Mesenteric fat pad (tissue), 1 donor: ENCODE results near the gene CD300LF. TPM values are rescaled to one million over a fixed set of nuclear protein-coding genes. Genes with fewer than 3 reads are reported as not detected.

ENCODE experiments used
- DNase-seq: peaks from one replicate; pipeline ENCODE4 v3.0.0-alpha.2; 2020; ENCODE audit warnings: low spot score
- long read RNA-seq: library from polyadenylated mRNA; unstranded; transcript quantifications from one replicate; pipeline ENCODE4 v2.0.0, GENCODE V29; 2020
- total RNA-seq: library from RNA; stranded (reverse); fragmentation: NEBNext Ultra II Directional; extraction: Animal tissue kit (Norgen Biotek cat#: 25700); gene quantifications from one replicate; pipeline ENCODE4 v1.2.1, GENCODE V29; 2021
- donor health status: DM: yes; HTN: yes; CAD: no.

Gene CD300LF
- 2.8 TPM for total RNA-seq
- long read RNA-seq, partial matches to known transcripts: 1 of 5 reads
- long read RNA-seq, other reads (novel, unspliced or antisense): 3 of 5 reads

DNA sequence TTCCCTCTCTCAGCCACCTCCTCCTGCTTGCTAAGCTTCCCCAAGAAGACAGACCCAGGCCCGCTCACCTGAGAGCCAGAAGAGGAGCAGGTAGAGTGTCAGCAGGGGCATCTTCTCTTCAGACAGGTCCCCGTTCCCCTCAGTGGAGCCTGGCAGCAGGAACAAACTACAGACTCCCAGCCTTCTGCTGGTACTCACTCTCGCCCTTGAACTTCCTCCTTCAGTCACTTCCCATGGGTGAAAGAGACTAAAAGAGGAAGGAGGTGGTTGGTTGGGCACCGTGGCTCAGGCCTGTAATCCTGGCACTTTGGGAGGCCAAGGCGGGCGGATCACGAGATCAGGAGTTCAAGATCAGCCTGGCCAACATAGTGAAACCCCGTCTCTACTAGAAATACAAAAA, at the start of gene CD300LF:
Gene CD300LF (minus strand): TSS at position 168 of the 400 bp plus-strand sequence. CDS start 57 bp downstream, at position 111.
- no peak for DNase-seq

DNA sequence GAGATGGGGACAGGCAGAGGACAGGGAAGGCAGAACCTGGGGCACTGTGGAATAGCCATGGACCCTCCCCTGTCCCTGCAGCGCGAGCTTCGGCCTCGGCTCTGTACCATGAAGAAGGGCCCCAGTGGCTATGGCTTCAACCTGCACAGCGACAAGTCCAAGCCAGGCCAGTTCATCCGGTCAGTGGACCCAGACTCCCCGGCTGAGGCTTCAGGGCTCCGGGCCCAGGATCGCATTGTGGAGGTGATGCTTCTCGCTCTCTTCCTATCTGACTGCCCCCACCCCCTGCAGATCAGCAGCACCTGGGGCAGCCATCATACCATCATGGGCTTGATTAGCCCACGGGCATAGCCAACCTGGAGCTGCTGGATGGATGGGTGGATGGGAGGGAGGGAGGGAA, 49.2 kb upstream of the CD300LF start:
- no peak for DNase-seq

DNA sequence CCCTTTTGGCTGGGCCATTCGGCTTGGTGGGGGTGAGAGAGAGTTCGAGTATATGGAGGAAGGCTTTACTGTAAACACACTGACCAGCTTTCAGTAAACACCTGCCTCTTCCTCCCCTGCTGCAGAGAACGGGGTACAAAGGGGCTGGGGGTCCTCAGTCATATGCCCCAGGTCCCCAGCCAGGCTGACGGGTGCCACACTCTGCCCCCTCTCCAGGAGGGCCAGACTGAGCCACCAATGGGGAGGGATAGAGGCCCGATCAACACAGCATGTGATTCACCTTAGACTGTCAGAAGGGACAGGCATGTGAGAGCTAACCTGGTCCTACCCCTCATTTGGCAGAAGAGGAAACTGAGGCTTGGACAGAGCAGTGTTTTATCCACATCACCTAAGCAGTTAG, 48.7 kb upstream of the CD300LF start:
- no peak for DNase-seq

DNA sequence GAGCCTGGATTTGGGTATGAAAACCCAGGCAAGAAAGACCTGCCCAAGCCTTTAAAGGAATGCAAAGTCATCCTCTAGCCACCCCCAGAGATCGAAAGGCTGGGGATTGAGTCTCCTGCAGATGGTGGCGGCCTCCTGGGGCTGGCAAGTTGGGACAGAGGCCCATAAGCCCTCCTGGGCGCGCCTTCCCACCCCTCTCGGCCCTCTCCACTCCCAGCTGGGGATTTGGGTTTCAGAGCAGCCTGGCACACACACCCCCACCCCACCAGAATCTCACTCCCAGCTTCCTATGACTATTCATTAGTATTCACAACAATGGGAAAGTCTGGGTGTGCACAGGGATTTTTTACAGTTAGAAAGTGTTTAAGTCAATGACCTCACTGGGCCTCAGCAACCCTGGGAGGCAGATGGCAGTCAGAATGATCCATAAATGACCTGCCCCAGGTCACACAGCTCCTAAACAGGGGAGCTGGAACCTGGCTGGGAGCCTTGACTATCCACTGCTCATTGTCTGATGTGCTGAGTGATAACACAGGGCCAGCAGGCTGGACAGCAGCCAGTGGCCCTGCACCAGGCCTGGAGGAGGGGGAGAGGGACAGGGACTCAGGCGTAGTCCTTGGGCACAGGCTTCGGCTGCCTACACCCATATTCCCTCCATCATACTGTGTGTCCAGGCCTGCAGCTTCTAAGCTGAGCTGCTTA, 47.8 kb upstream of the CD300LF start:
- DNase-seq: no peak

DNA sequence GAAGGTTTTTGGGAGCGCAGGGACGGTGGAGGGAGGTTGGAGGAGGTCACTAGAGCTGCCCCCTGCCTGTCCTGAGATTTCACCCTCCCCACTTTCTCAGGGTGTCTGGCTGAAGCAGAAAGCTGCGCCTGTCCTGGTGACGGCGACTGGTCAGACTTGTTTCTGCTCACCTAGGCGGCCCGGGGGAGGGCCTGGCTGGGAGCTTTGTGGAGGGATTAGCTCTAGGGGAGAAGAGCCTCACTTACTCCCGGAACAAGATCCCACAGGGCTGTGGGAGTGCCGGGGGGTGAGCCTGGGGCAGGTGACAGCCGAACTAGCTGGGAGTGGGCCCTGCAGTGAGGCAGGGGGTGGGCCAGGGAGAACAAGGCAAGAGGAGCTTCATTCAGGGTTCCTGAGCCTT, 47.2 kb upstream of the CD300LF start:
- no peak for DNase-seq

DNA sequence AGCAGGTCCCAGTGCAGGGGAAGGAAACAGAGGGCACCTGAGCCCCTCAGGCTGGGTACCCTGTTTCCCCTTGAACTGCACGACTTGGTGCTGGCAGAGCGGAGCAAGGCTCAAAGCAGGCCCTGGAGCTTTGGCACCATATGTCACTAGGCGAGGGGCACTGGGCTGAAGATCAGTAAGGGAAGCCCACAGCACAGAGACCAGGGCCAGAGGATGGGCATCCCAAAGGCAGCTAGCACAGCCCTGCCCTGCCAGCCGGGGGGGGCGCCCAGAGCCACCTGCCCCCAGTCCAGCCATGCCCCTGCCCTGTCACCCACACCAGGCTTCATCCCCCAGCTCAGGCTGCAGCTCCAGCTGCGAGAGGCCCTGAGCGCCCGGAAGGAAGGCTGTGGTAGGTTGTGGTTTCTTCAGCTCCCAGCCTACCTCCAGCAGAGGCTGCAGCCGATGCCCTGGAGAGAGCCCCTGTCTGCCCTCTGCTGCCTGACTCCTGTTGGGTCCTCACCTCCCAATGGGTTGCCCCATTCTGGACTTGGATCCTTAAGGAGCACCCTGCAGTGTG, 46.6 kb upstream of the CD300LF start:
- no peak for DNase-seq

DNA sequence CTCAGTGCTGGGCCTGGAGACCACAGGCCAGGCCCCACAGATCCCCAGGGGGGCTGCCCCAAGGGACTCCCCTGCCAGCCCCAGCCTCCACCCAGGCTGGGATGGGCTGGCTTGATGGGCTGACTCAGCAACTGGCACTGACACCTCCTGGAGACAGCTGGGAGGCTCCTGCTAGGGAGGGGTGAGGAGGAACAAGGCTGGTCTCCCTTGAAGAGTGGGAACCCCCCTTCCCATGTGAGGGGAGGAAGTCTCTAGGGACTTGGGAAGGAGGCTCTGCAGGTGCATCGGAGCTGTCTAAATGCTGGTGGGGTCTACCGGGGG, 46.1 kb upstream of the CD300LF start:
- no peak for DNase-seq

DNA sequence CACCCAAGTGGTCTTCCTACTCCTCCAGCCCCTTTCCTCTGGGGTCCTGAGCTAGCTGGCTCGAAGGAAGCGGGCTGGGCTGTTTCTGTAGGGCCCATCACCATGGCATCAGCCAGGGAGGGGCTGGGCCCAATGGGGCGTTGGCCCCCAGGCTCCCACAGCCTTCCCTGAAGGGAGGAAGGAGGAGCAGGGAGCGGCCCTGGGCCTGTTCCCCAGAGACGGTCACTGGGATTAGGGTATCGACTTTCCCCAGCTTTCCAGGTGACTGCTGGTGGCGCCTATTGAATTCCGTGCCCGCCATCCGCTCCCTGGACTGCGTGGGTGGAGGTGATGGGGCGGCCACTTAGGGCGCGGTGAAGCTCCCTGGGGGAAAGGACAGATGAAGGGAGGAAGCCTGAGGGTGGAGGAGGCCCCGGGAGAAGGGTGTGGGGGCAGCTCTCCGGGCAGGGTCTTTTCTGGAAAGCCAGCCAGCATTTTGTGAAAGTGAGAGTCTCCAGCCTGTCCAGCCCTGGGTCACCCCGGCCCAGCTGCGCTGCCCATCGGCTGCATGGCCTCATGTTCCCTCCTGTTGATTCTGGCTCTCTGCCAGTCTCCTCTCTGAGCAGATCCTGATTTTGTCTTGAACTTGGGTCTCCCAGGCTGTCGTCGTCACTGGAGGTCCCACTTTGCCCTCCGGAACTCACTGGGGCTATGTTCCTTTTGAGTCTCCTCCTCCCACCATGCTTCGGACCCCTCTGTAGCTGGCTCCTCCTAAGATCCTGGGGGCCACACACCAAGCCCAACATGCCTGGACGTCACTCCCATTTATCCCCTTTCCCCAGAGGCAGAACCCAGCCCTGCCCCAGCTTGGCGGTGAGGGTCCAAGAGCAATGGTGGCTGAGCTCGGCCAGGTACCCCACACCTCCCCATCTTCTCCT, 45.5 kb upstream of the CD300LF start:
- DNase-seq: no peak

DNA sequence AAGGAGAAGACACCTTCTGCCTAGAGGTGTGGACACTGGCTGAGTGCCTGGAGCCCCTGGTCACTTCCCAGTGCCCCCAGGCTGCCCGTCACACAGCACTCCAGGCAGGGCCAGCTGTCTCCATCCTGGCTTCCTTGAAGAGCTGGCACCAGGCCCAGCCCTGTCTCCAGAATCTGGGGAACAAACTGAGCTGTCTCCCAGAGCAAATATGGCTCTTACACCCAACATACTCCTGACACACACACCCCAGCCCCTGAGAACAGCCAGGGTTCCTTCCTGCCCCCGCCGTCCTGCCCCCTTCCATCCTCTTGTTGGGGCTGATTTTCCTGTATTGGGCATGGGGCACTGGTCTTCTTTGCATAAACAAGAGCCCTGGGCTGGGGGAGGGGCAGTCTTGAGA, 44.8 kb upstream of the CD300LF start:
- no peak for DNase-seq

DNA sequence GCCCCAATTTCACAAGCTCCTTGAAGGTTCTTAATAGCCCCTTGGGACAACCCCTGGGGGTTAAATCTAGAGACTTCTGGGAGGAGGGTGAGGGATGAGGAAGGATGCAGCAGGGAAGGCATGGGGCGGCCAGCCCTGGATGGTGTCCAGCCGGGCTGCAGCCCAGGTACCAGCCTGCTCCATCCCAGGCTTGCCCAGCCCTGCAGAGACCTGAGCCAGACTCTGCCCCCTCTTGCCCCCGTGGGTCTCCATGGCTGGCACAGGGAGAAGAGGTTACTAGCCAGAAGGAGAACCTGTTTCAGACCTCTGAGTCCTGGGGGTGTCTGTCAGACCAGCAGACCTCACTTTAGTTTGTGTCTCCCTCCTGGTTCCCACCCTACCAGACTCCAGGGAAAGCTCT, 44.2 kb upstream of the CD300LF start:
- no peak for DNase-seq

DNA sequence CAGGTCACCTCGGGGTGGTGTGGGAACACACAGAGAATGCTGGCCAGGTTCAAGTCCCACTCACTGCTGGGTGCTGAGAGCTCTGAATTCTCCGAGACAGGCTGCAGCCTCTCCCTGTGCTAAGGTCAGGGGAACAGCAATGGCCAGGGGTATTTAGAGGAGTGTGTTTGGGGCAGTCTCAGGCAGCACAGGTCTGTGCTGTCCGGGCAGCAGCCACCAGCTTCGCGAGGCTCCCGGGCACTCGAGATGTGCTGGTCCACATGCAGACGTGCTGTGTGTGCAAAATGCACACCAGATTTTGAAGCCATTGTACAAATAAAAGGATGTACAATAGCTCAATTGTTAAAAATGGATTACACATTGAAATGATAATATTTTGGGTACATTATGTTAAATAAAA, 42.8 kb upstream of the CD300LF start:
- DNase-seq: no peak

DNA sequence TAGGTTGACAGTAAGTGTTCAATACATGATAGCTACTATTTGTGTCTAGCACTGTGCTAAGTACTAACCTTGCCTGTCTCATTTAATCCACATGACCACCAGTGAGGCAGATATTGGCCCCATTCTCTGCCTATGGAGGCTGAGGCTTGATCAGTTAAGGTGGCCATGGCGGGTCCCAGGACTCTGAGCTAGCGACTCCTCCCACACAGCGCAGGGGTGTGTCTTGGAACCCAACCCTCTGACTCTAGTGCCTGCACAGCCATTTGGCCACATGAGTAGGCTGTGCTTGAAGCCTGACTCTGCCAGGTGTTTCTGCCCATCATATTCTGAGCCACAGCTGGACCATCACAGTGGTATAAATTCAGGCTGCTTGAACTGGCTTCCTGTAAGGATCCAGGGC, 42.1 kb upstream of the CD300LF start:
- DNase-seq: no peak

DNA sequence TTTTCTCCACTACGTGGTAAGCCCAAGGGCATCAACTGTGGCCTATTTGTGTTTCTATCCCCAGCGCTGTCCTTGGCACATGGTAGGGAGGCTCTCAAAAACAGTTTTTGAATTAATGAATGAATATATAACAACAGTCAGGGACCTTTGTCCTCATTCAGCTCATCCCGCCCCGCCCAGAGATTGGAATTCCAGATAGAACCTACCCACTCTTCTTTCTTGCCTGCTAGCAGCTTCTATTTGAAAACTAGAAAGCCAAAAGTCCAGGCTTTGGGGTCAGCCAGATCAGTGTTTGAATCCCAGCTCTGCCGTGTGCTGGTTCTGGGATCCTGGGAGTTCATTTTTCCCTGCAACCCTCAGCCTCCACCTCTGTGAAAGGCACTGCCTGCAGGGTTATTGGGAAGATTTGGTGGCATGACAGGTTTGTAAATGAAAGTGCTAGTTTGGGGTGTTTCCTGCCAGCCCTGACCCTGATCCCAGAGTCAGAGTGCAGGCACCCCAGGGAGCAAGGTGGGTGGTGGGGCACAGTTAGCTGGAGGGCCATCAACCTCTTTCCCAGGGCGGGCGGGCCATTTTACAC, 40.2 kb upstream of the CD300LF start:
- DNase-seq: no peak

DNA sequence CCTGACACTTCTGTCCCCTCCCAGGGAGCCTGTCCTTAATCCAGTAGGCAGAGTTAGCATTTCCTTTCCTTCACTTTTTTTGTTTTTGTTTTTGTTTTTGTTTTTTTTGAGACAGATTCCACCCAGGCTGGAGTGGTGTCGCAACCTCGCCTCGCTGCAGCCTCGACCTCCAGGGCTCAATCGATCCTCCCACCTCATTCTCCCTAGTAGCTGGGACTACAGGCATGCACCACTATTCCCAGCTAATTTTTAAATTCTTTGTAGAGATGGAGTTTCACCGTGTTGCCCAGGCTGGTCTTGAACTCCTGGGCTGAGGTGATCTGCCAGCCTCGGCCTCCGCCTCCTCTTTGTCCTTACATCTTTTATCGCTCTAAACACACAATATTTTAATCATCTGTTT, 39.7 kb upstream of the CD300LF start:
- DNase-seq: no peak

DNA sequence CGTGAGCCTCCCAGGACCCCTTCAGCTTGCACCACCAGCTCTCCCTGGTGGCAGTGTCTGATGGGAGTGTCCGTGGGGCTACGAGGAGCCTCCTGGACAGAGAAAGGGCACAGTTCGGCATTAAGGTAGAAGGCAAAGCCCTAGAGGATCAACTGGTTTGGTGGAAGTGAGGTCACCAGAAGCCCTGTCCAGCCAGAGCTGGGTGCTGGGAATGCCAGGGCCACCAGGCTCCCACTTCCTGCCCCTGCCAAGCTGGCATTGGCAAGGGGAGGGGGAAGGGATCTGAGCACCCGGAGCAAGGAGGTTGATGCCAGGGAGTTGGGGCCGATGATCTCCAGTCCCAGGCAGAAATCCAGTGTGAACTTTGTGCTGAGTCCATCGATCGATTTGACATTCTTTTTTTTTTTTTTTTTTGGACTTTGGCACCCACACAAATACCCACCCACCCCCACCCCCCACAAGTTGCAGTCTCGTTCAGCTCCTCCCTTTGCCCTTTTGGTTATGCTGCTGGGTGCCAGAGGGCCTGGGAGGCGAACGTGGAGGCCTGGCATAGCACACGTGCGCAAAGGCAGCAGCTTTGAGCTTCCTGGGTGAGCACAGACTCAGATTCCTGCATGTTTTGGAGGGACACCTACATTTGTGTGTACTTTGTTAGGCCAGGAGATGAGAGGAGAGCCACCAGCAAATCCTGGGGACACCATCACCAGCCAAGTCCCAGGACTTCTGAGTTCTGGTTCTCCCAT, 37.8 kb upstream of the CD300LF start:
- DNase-seq: no peak

DNA sequence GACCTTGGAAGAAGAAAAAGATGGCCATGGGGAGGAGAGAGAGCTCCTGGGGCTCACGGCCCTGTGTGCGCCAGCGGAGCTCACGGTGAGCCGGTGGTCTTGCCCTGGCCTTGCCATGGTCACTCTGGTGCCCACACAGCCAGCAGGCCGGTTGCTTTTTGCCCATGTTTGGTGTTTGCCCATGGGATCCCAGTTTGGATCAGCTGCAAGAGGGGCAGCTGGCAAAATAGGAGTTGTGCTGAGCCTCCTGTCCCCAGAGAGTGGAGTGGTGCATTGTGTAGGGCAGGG, 37.3 kb upstream of the CD300LF start:
- DNase-seq: no peak

DNA sequence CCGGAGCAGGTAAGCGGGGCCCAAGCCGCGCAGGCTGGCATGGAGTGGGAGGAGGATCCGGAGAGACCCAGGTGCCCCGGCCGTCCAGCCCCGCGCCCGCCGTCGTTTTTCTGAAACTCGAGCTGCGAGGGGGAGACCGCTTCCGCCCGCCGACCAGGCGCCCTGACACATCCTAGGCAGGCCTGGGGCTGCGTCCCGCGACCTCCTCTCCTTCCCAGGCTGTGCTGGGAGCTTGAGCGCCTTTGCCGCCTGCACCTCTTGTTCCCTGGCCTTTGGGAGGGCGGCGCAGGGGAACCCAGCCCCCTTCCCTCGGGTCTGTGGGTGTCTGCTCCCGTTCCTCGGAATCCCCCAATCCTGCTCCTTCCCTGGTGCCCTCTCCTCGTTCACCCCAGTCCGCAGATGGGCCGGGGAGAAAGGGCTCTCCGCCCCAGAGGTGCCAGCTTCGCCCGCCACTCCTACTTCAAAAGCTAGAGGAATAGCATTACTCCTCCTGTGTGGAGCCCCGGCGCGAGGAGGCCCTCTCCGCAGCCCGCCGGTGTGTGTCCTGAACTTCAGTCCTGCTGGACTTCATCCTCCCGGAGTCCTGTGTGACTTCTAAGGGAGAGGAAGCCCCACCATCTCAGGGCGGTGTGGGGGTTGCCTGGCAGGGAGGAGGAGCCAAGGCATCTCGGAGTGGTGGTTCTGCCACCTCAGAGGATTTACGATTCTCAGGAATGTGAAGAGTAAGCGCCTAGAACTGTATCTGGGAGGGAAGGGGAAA, 36.7 kb upstream of the CD300LF start:
- no peak for DNase-seq

DNA sequence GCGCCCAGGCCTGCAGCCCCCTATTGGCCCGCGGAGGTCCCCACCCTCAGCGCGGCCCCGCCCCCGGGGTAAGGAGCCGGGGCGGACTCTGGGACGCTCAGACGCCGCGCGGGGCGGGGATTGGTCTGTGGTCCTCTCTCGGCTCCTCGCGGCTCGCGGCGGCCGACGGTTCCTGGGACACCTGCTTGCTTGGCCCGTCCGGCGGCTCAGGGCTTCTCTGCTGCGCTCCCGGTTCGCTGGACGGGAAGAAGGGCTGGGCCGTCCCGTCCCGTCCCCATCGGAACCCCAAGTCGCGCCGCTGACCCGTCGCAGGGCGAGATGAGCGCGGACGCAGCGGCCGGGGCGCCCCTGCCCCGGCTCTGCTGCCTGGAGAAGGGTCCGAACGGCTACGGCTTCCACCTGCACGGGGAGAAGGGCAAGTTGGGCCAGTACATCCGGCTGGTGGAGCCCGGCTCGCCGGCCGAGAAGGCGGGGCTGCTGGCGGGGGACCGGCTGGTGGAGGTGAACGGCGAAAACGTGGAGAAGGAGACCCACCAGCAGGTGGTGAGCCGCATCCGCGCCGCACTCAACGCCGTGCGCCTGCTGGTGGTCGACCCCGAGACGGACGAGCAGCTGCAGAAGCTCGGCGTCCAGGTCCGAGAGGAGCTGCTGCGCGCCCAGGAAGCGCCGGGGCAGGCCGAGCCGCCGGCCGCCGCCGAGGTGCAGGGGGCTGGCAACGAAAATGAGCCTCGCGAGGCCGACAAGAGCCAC, 36.0 kb upstream of the CD300LF start, which contains the start of gene NHERF1:
Gene NHERF1 (plus strand): TSS at position 100 of the 750 bp plus-strand sequence. CDS start 219 bp downstream, at position 319.
- peak; percentile 100 for DNase-seq

DNA sequence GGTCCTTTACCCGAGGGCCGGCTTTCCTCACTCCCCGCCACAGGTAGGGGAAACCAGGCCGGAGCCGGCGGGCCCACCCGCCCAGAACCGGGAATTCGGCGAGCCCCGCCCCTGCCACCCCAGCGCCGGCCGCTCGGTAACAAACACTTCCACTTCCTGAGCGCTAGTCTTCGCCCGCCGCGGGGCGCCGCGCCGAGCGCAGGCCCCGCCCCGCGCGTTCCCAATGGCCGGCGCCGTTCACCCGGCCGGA, 35.5 kb upstream of the CD300LF start:
- no peak for DNase-seq

DNA sequence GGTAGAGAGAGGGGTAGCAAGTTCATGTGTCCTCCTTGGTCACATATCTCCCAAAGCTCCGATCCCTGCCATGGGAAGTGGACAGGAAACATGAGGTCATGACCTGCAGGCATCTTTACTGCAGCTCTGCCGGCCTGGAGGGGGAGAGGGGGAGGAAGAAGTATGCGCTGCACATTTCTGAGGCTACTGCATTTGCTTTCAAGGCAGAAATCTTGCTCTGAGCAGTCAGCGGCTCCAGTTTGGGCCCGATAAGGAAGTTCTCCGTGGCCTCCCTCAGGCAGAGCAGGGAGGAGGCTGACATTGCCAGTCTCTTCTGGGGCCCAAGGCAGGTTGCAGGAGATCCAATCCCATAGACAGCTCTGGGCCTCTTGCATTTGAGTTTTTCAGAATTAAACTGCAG, 34.2 kb upstream of the CD300LF start:
- DNase-seq: no peak
